HepG2 (cell line): ENCODE data around the gene SAPCD1. TPM values are rescaled to one million over a fixed set of nuclear protein-coding genes. Genes with fewer than 3 reads are reported as not detected.
A peak's percentile ranks its signal among the peaks of the same experiment; 100 is the strongest.

ENCODE experiments used
- AKNA ChIP-seq: sonication (generic); formaldehyde crosslinking; IDR thresholded peaks from 2 replicates; pipeline ENCODE4 v1.4.0; 2020; ENCODE audit warnings: missing genetic modification reagents, borderline replicate concordance
- DNMT3B ChIP-seq: conservative IDR thresholded peaks from 2 replicates; pipeline ENCODE4 v1.6.1; 2016; ENCODE audit warnings: missing biosample characterization, control low read depth
- DPF2 ChIP-seq: sonication (generic); formaldehyde crosslinking; IDR thresholded peaks from 2 replicates; pipeline ENCODE4 v1.4.0; 2020; ENCODE audit warnings: mild to moderate bottlenecking, low read depth, missing genetic modification reagents, borderline replicate concordance
- FOXM1 ChIP-seq: sonication (generic); formaldehyde crosslinking; IDR thresholded peaks from 2 replicates; pipeline ENCODE4 v1.5.0; 2020; ENCODE audit warnings: missing genetic modification reagents
- HNF4A ChIP-seq: sonication (generic); formaldehyde crosslinking; IDR thresholded peaks from 2 replicates; pipeline ENCODE4 v1.4.0; 2020; ENCODE audit warnings: missing genetic modification reagents
- MTA3 ChIP-seq: sonication (generic); formaldehyde crosslinking; IDR thresholded peaks from 2 replicates; pipeline ENCODE4 v1.4.0; 2020; ENCODE audit warnings: missing genetic modification reagents
- NFE2L2 ChIP-seq: fragments of 150-350 bp; IDR thresholded peaks from 2 replicates; pipeline ENCODE4 v1.6.1; 2014; ENCODE audit warnings: low read length
- PCBP2 ChIP-seq: fragments of 200-400 bp; formaldehyde crosslinking; optimal IDR thresholded peaks from 2 replicates; pipeline ENCODE3; 2018; ENCODE audit warnings: low read length, low read depth; ENCODE audit not compliant: poor library complexity, severe bottlenecking
- RORA ChIP-seq: sonication (generic); formaldehyde crosslinking; IDR thresholded peaks from 2 replicates; pipeline ENCODE4 v1.5.0; 2020; ENCODE audit warnings: mild to moderate bottlenecking, missing genetic modification reagents, moderate library complexity
- SETDB1 ChIP-seq: sonication (generic); formaldehyde crosslinking; IDR thresholded peaks from 2 replicates; pipeline ENCODE4 v1.5.1; 2020; ENCODE audit warnings: missing genetic modification reagents, mild to moderate bottlenecking, borderline replicate concordance
- SIX4 ChIP-seq: sonication (generic); formaldehyde crosslinking; IDR thresholded peaks from 2 replicates; pipeline ENCODE4 v1.4.0; 2020; ENCODE audit warnings: missing genetic modification reagents
- TOPORS ChIP-seq: sonication (generic); formaldehyde crosslinking; IDR thresholded peaks from 2 replicates; pipeline ENCODE4 v1.8.0; 2023; ENCODE audit warnings: mild to moderate bottlenecking, missing genetic modification reagents
- ZBTB7B ChIP-seq: sonication (generic); formaldehyde crosslinking; IDR thresholded peaks from 2 replicates; pipeline ENCODE4 v1.4.0; 2020; ENCODE audit warnings: missing genetic modification reagents
- ZNF143 ChIP-seq: sonication (generic); formaldehyde crosslinking; IDR thresholded peaks from 2 replicates; pipeline ENCODE4 v1.4.0; 2020; ENCODE audit warnings: missing genetic modification reagents
- ZNF337 ChIP-seq: sonication (generic); formaldehyde crosslinking; IDR thresholded peaks from 2 replicates; pipeline ENCODE4 v1.5.1; 2020; ENCODE audit warnings: missing genetic modification reagents, low read depth, mild to moderate bottlenecking, borderline replicate concordance
- ZNF343 ChIP-seq: sonication (generic); formaldehyde crosslinking; IDR thresholded peaks from 2 replicates; pipeline ENCODE4 v1.4.0; 2020; ENCODE audit warnings: mild to moderate bottlenecking, missing genetic modification reagents
- ZNF567 ChIP-seq: sonication (generic); formaldehyde crosslinking; IDR thresholded peaks from 2 replicates; pipeline ENCODE4 v1.8.1; 2023; ENCODE audit warnings: mild to moderate bottlenecking, missing genetic modification reagents, borderline replicate concordance
- ZNF703 ChIP-seq: sonication (generic); formaldehyde crosslinking; IDR thresholded peaks from 2 replicates; pipeline ENCODE4 v1.5.1; 2020; ENCODE audit warnings: missing genetic modification reagents, mild to moderate bottlenecking, moderate library complexity, borderline replicate concordance
- ZNF781 ChIP-seq: sonication (generic); formaldehyde crosslinking; IDR thresholded peaks from 2 replicates; pipeline ENCODE4 v1.5.1; 2020; ENCODE audit warnings: borderline replicate concordance, mild to moderate bottlenecking, missing genetic modification reagents; ENCODE audit errors: not compliant biosample characterization
- polyA plus RNA-seq, 8 experiments: library from polyadenylated mRNA; depleted of rRNA in 3 of 8; stranded (reverse) in 7 of 8; unstranded in 1 of 8; fragments of >200 nt; fragmentation: Illumina TruSeq in 4 of 8; extraction: Trizol in 4 of 8; gene quantifications; 2 replicates each; pipeline versions ENCODE4 v1.2.1 to v1.2.3, GENCODE V29; 2011 to 2016; ENCODE audit warnings: low read depth in 4 of 8, missing spikeins in 1 of 8, mixed read lengths in 1 of 8; ENCODE audit not compliant: insufficient read depth in 1 of 8
- total RNA-seq, 5 experiments: library from RNA; depleted of rRNA; stranded (reverse); fragments of >200 nt; fragmentation: Illumina TruSeq; extraction: Trizol; gene quantifications; 2 replicates each; pipeline ENCODE4 v1.2.3, GENCODE V29; 2016; ENCODE audit warnings: low read depth in 1 of 5
- TF ChIP-seq, protein P1 (sequence below): sonication (generic); formaldehyde crosslinking; IDR thresholded peaks from 2 replicates; pipeline ENCODE4 v1.8.1; 2022; ENCODE audit warnings: mild to moderate bottlenecking, missing genetic modification reagents
- TF ChIP-seq, protein P2 (sequence below): IDR thresholded peaks from 2 replicates; pipeline ENCODE4 v1.6.1; 2018; ENCODE audit warnings: missing genetic modification reagents, mild to moderate bottlenecking, missing compliant biosample characterization

Gene SAPCD1
- total and polyA plus RNA-seq, 2 of the 13 experiments (the other 11 are each of a cell fraction or from before 2014, with no cell fraction given): 2.5 to 3.9 TPM

- TF ChIP-seq ZNF781 (no peak), NFE2L2 (no peak), ZNF337 (CRISPR knock-in tag) (no peak), PCBP2 (no peak), ZNF567 (CRISPR knock-in tag) (no peak), FOXM1 (CRISPR knock-in tag) (no peak), DPF2 (no peak), HNF4A (CRISPR knock-in tag) (no peak; the same call in 1 of the 2 replicates), ZBTB7B (no peak; the same call in 1 of the 2 replicates), ZNF703 (CRISPR knock-in tag) (no peak), DNMT3B (CRISPR knock-in tag) (0 out of 2 replicates have a peak, but pooled peaks have one; percentile 33), SIX4 (0 out of 2 replicates have a peak, but pooled peaks have one; percentile 32), TOPORS (CRISPR knock-in tag) (no peak), RORA (CRISPR knock-in tag) (no peak), AKNA (CRISPR knock-in tag) (no peak), ZNF343 (CRISPR knock-in tag) (no peak), SETDB1 (CRISPR knock-in tag) (no peak), MTA3 (no peak), ZNF143 (CRISPR knock-in tag) (peak; percentile 17; the same call in 1 of the 2 replicates)
- TF ChIP-seq, protein P1, sequence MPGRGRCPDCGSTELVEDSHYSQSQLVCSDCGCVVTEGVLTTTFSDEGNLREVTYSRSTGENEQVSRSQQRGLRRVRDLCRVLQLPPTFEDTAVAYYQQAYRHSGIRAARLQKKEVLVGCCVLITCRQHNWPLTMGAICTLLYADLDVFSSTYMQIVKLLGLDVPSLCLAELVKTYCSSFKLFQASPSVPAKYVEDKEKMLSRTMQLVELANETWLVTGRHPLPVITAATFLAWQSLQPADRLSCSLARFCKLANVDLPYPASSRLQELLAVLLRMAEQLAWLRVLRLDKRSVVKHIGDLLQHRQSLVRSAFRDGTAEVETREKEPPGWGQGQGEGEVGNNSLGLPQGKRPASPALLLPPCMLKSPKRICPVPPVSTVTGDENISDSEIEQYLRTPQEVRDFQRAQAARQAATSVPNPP (CRISPR knock-in tag): no peak
- TF ChIP-seq, protein P2, sequence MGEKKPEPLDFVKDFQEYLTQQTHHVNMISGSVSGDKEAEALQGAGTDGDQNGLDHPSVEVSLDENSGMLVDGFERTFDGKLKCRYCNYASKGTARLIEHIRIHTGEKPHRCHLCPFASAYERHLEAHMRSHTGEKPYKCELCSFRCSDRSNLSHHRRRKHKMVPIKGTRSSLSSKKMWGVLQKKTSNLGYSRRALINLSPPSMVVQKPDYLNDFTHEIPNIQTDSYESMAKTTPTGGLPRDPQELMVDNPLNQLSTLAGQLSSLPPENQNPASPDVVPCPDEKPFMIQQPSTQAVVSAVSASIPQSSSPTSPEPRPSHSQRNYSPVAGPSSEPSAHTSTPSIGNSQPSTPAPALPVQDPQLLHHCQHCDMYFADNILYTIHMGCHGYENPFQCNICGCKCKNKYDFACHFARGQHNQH (CRISPR knock-in tag): peak; percentile 81; the same call in 1 of the 2 replicates
Measured at GRCh38 chr6:31776989-31777666, 14.7 kb downstream of the SAPCD1 start, which contains the start of gene VWA7 (continued).
